PC-3 (cell line): ENCODE results near the gene MARCHF5. TPM values are rescaled to one million over a fixed set of nuclear protein-coding genes. Genes with fewer than 3 reads are reported as not detected.
A peak's percentile ranks its signal among the peaks of the same experiment; 100 is the strongest.

Experiments used
- ATAC-seq: fragments of 200-7000 bp; cut with Tn5 transposase; 2 replicates; pipeline ENCODE4 v1.9.1; 2020; ENCODE audit warnings: mild to moderate bottlenecking, moderate library complexity
- BruUV-seq: library from RNA; stranded (reverse); fragments of 400-500 nt; replicated peaks from 2 replicates; lab custom pipeline; 2021; lab: Mats Ljungman, UMichigan
- CTCF ChIA-PET: fragments of 300-600 bp; sonication (Branson Sonifier 250); formaldehyde crosslinking; loops from one replicate; lab custom pipeline; 2022; ENCODE audit warnings: antibody characterized with exemption; lab: Charles Lee
- POLR2A ChIA-PET: fragments of 300-600 bp; sonication (Branson Sonifier 250); formaldehyde crosslinking; loops from one replicate; lab custom pipeline; 2022; ENCODE audit warnings: antibody characterized with exemption; ENCODE audit not compliant: unreplicated experiment; lab: Charles Lee
- DNase-seq: peaks from one replicate; pipeline ENCODE4 v3.0.0-alpha.2; 2015
- H2AFZ ChIP-seq: fragments of 300-600 bp; sonication (generic); 2 replicates; pipeline ENCODE4 v1.6.0; 2016; ENCODE audit warnings: antibody characterized with exemption, low read length
- H3F3A ChIP-seq: fragments of 300-600 bp; sonication (generic); one replicate; pipeline ENCODE4 v1.6.0; 2017; ENCODE audit warnings: antibody characterized with exemption, low read length, control low read depth, mild to moderate bottlenecking; ENCODE audit not compliant: unreplicated experiment
- H3K27ac ChIP-seq: fragments of 300-600 bp; sonication (generic); 2 replicates; pipeline ENCODE4 v1.5.1; 2016; ENCODE audit warnings: mild to moderate bottlenecking, low read length
- H3K27me3 ChIP-seq: fragments of 300-600 bp; sonication (generic); 2 replicates; pipeline ENCODE4 v1.6.1; 2016; ENCODE audit warnings: low read length, mixed read lengths
- H3K36me3 ChIP-seq: fragments of 300-600 bp; sonication (generic); 2 replicates; pipeline ENCODE4 v1.6.1; 2016; ENCODE audit warnings: low read depth, mixed run types, low read length, mixed read lengths
- H3K4me1 ChIP-seq: fragments of 300-600 bp; sonication (generic); 2 replicates; pipeline ENCODE4 v1.5.1; 2016; ENCODE audit warnings: low read length; ENCODE audit not compliant: insufficient read depth
- H3K4me2 ChIP-seq: fragments of 300-600 bp; sonication (generic); 2 replicates; pipeline ENCODE4 v1.6.0; 2016; ENCODE audit warnings: low read length
- H3K4me3 ChIP-seq: fragments of 300-600 bp; sonication (generic); 2 replicates; pipeline ENCODE4 v1.5.1; 2016; ENCODE audit warnings: mild to moderate bottlenecking, low read length, mixed read lengths
- H3K79me2 ChIP-seq: fragments of 300-600 bp; sonication (generic); 2 replicates; pipeline ENCODE4 v1.6.1; 2017; ENCODE audit warnings: low read length, mixed read lengths
- H3K9ac ChIP-seq: fragments of 300-600 bp; sonication (generic); 2 replicates; pipeline ENCODE4 v1.6.0; 2016; ENCODE audit warnings: mild to moderate bottlenecking, low read length
- H3K9me2 ChIP-seq: fragments of 300-600 bp; sonication (generic); replicated peaks from 2 replicates; pipeline ENCODE4 v1.6.1; 2016; ENCODE audit warnings: mixed run types, low read length, mixed read lengths
- H3K9me3 ChIP-seq: fragments of 300-600 bp; sonication (generic); 2 replicates; pipeline ENCODE4 v1.6.1; 2016; ENCODE audit warnings: low read length, mixed read lengths
- H4K20me1 ChIP-seq: fragments of 300-600 bp; sonication (generic); 2 replicates; pipeline ENCODE4 v1.6.1; 2016; ENCODE audit warnings: low read length, mixed read lengths
- CTCF ChIP-seq: fragments of 300-600 bp; sonication (generic); conservative IDR thresholded peaks from 2 replicates; pipeline ENCODE4 v1.5.1; 2017; ENCODE audit warnings: antibody characterized with exemption, low read depth, mild to moderate bottlenecking, low read length
- EZH2 ChIP-seq: fragments of 300-600 bp; sonication (generic); IDR thresholded peaks from one replicate; pipeline ENCODE4 v1.6.1; 2017; ENCODE audit warnings: antibody characterized with exemption, mild to moderate bottlenecking, low read length; ENCODE audit not compliant: unreplicated experiment
- EZH2phosphoT487 ChIP-seq: fragments of 300-600 bp; sonication (generic); IDR thresholded peaks from 2 replicates; pipeline ENCODE4 v1.6.1; 2018; ENCODE audit warnings: mild to moderate bottlenecking, antibody characterized with exemption, low read length, borderline replicate concordance
- intact Hi-C: fragments of 100-400 bp; cut with micrococcal nuclease; formaldehyde crosslinking; loops from 2 replicates; pipeline ENCODE4 v1.9.0; 2023
- total RNA-seq: library from RNA; depleted of rRNA; stranded (reverse); fragments of >200 nt; gene quantifications from 2 replicates; pipeline ENCODE4 v1.2.3, GENCODE V29; 2014

MARCHF5 gene
- total RNA-seq, 1 experiment from 2014 or later = 7.4 TPM

- H3K79me2 ChIP-seq = peaks cover 32% of the 10 kb centered on the region
- BruUV-seq = no TSS peak
- ChIA-PET CTCF (no interaction called here), POLR2A (no interaction called here)
- no peak overlapping the region for H3K27ac ChIP-seq
- ATAC-seq (no peak), DNase-seq (no peak)
- no peak overlapping the region for H3K9ac ChIP-seq
- no peaks in the 10 kb centered on the region for H3K9me3 ChIP-seq
- no peak overlapping the region for H2AFZ ChIP-seq
- no peaks in the 10 kb centered on the region for H3F3A ChIP-seq
- TF ChIP-seq EZH2 = no peak
- no peak for TF ChIP-seq CTCF
- TF ChIP-seq EZH2phosphoT487 = no peak
- no peaks in the 10 kb centered on the region for H3K27me3 ChIP-seq
- H3K4me1 ChIP-seq = no peaks in the 10 kb centered on the region
- H3K4me3 ChIP-seq = no peak overlapping the region
- H4K20me1 ChIP-seq = 0 out of 2 replicates have a peak, but pooled peaks cover 3% of the 10 kb centered on the region
- no peak overlapping the region for H3K4me2 ChIP-seq
- no peaks in the 10 kb centered on the region for H3K9me2 ChIP-seq
- H3K36me3 ChIP-seq = peaks cover 9% of the 10 kb centered on the region
- intact Hi-C loops = no loop called here
Measured at GRCh38 chr10:92316610-92317009, 25.6 kb downstream of the MARCHF5 start.

GRCh38 chr10:92323079-92323478, 32.1 kb downstream of the MARCHF5 start:
- H3K9me3 ChIP-seq = no peaks in the 10 kb centered on the region
- CTCF ChIA-PET = no interaction called here
- no peak for TF ChIP-seq EZH2phosphoT487
- TF ChIP-seq EZH2 = no peak
- TF ChIP-seq CTCF = no peak
- BruUV-seq = no TSS peak
- intact Hi-C loops = no loop called here
- H4K20me1 ChIP-seq = peaks cover 3% of the 10 kb centered on the region; the same call in 1 of the 2 replicates
- no peak for DNase-seq
- no peak for ATAC-seq
- no peaks in the 10 kb centered on the region for H3K27me3 ChIP-seq
- peaks cover 8% of the 10 kb centered on the region for H3K4me1 ChIP-seq
- H3K36me3 ChIP-seq = no peaks in the 10 kb centered on the region
- no peak overlapping the region for H3K4me3 ChIP-seq
- no peaks in the 10 kb centered on the region for H3K9me2 ChIP-seq
- no peaks in the 10 kb centered on the region for H3F3A ChIP-seq
- H3K4me2 ChIP-seq = no peak overlapping the region
- POLR2A ChIA-PET = no interaction called here
- no peak overlapping the region for H3K27ac ChIP-seq
- peaks cover 69% of the 10 kb centered on the region for H3K79me2 ChIP-seq
- no peak overlapping the region for H2AFZ ChIP-seq
- no peak overlapping the region for H3K9ac ChIP-seq

GRCh38 chr10:92327445-92328433, 36.8 kb downstream of the MARCHF5 start:
- peaks cover 72% of the 10 kb centered on the region for H3K79me2 ChIP-seq
- no peaks in the 10 kb centered on the region; the same call in 1 of the 2 replicates for H4K20me1 ChIP-seq
- H3K4me2 ChIP-seq = no peak overlapping the region
- peaks cover 7% of the 10 kb centered on the region for H3F3A ChIP-seq
- H3K36me3 ChIP-seq = no peaks in the 10 kb centered on the region
- no peak overlapping the region for H2AFZ ChIP-seq
- intact Hi-C loops = no loop called here
- peaks cover 33% of the 10 kb centered on the region for H3K4me1 ChIP-seq
- TF ChIP-seq EZH2 = no peak
- TF ChIP-seq CTCF = no peak
- TF ChIP-seq EZH2phosphoT487 = no peak
- peak overlapping the region; percentile 7; the same call in 1 of the 2 replicates for H3K27ac ChIP-seq
- H3K9ac ChIP-seq = no peak overlapping the region
- no peak for DNase-seq
- no peak for ATAC-seq
- no peaks in the 10 kb centered on the region for H3K9me3 ChIP-seq
- CTCF ChIA-PET = no interaction called here
- no peaks in the 10 kb centered on the region for H3K9me2 ChIP-seq
- POLR2A ChIA-PET = no interaction called here
- no peak overlapping the region for H3K4me3 ChIP-seq
- no peaks in the 10 kb centered on the region for H3K27me3 ChIP-seq
- no TSS peak for BruUV-seq
